Caco-2 (cell line): ENCODE data around the gene NDUFA1. TPM values are rescaled to one million over a fixed set of nuclear protein-coding genes. Genes with fewer than 3 reads are reported as not detected.

Source experiments
- BruUV-seq: library from RNA; stranded (reverse); fragments of 400-500 nt; replicated peaks from 2 replicates; lab custom pipeline; 2021; lab: Mats Ljungman, UMichigan
- CTCF ChIA-PET: fragments of 300-600 bp; sonication (Branson Sonifier 250); formaldehyde crosslinking; loops from one replicate; lab custom pipeline; 2022; ENCODE audit warnings: antibody characterized with exemption; lab: Charles Lee
- POLR2A ChIA-PET: fragments of 300-600 bp; sonication (Branson Sonifier 250); formaldehyde crosslinking; loops from one replicate; lab custom pipeline; 2022; ENCODE audit warnings: antibody characterized with exemption; lab: Charles Lee
- DNase-seq, 2 experiments: peaks; one replicate each; pipeline versions ENCODE4 v3.0.0 to v3.0.0-alpha.2; 2020 to 2022
- H3K27me3 ChIP-seq: replicated peaks from 2 replicates; pipeline ENCODE4 v1.6.0; 2011; ENCODE audit warnings: low read length; ENCODE audit not compliant: control insufficient read depth, insufficient read depth
- H3K36me3 ChIP-seq: 2 replicates; pipeline ENCODE4 v1.5.1; 2011; ENCODE audit warnings: low read length; ENCODE audit not compliant: control insufficient read depth, insufficient read depth
- H3K4me1 ChIP-seq: fragments of 250-450 bp; sonication (Bioruptor Pico); 2 replicates; pipeline ENCODE4 v1.5.1; 2020; ENCODE audit warnings: mild to moderate bottlenecking
- H3K4me3 ChIP-seq: 2 replicates; pipeline ENCODE4 v1.5.1; 2011; ENCODE audit warnings: low read depth, mild to moderate bottlenecking, control low read depth, low read length
- H3K9me3 ChIP-seq: fragments of 250-450 bp; sonication (Bioruptor Pico); 2 replicates; pipeline ENCODE4 v1.5.1; 2020; ENCODE audit warnings: mild to moderate bottlenecking, moderate library complexity
- H3K27ac Mint-ChIP-seq: one replicate; pipeline ENCODE4 v1.8.0; 2022; ENCODE audit warnings: mixed read lengths; ENCODE audit not compliant: unreplicated experiment
- H3K27me3 Mint-ChIP-seq: one replicate; pipeline ENCODE4 v1.8.0; 2022; ENCODE audit warnings: mixed read lengths; ENCODE audit not compliant: insufficient read depth, unreplicated experiment
- H3K36me3 Mint-ChIP-seq: one replicate; pipeline ENCODE4 v1.8.0; 2022; ENCODE audit warnings: mild to moderate bottlenecking, mixed read lengths; ENCODE audit not compliant: insufficient read depth, unreplicated experiment
- H3K4me1 Mint-ChIP-seq: one replicate; pipeline ENCODE4 v1.8.0; 2022; ENCODE audit warnings: low read depth, mixed read lengths; ENCODE audit not compliant: unreplicated experiment
- H3K4me3 Mint-ChIP-seq: one replicate; pipeline ENCODE4 v1.8.0; 2022; ENCODE audit warnings: mild to moderate bottlenecking, moderate library complexity, mixed read lengths; ENCODE audit not compliant: unreplicated experiment
- H3K9me3 Mint-ChIP-seq: one replicate; pipeline ENCODE4 v1.8.0; 2022; ENCODE audit warnings: mixed read lengths; ENCODE audit not compliant: unreplicated experiment
- intact Hi-C: fragments of 100-400 bp; cut with micrococcal nuclease; formaldehyde crosslinking; loops from one replicate; pipeline ENCODE4 v1.10.0; 2022; ENCODE audit not compliant: unreplicated experiment
- total RNA-seq: library from RNA; stranded (reverse); gene quantifications from 2 replicates; pipeline ENCODE4 v1.2.3, GENCODE V29; 2022
- TF ChIP-seq, protein P1 (sequence below), 2 experiments: fragments of 200-600 bp in 1 of 2; IDR thresholded peaks; 1 replicate in 1 of 2; 2 replicates in 1 of 2; pipeline versions ENCODE4 v1.5.1 to v1.8.0; 2011 to 2022; ENCODE audit warnings: antibody characterized with exemption in 1 of 2, control low read depth in 1 of 2, inconsistent platforms in 1 of 2, low read depth in 1 of 2, low read length in 1 of 2, mild to moderate bottlenecking in 1 of 2, moderate library complexity in 1 of 2; ENCODE audit not compliant: insufficient read depth in 1 of 2, severe bottlenecking in 1 of 2, unreplicated experiment in 1 of 2

The NDUFA1 gene
- total RNA-seq, 1 experiment from 2014 or later: 82.6 TPM

- H3K4me3 Mint-ChIP-seq: no peak within 1 kb of the TSS
- no peak for DNase-seq
Observed at GRCh38 chrX:119895843-119896326, 24.3 kb downstream of the NDUFA1 start, which contains the start of gene AKAP14. Gene AKAP14, plus strand, starts transcription at chrX:119895893. Its CDS starts 7,331 bp downstream, at chrX:119903224.

GRCh38 chrX:119899125-119899524 is 27.5 kb downstream of the NDUFA1 start:
- Mint-ChIP-seq H3K4me1 (no peaks in the 10 kb centered on the region), H3K9me3 (no peaks in the 10 kb centered on the region), H3K27ac (no peak overlapping the region), H3K27me3 (no peaks in the 10 kb centered on the region), H3K36me3 (no peaks in the 10 kb centered on the region), H3K4me3 (no peak overlapping the region)
- Histone ChIP-seq H3K4me1 (no peaks in the 10 kb centered on the region), H3K27me3 (no peaks in the 10 kb centered on the region), H3K36me3 (no peaks in the 10 kb centered on the region), H3K4me3 (no peak overlapping the region), H3K9me3 (no peaks in the 10 kb centered on the region)
- ChIA-PET CTCF (interaction anchor here (1.1 kb wide), 1 partner anchor 11 kb away, joined by 3 read pairs; no protein-coding TSS in a partner anchor), POLR2A (no interaction called here)
- BruUV-seq: no TSS peak
- TF ChIP-seq, protein P1, sequence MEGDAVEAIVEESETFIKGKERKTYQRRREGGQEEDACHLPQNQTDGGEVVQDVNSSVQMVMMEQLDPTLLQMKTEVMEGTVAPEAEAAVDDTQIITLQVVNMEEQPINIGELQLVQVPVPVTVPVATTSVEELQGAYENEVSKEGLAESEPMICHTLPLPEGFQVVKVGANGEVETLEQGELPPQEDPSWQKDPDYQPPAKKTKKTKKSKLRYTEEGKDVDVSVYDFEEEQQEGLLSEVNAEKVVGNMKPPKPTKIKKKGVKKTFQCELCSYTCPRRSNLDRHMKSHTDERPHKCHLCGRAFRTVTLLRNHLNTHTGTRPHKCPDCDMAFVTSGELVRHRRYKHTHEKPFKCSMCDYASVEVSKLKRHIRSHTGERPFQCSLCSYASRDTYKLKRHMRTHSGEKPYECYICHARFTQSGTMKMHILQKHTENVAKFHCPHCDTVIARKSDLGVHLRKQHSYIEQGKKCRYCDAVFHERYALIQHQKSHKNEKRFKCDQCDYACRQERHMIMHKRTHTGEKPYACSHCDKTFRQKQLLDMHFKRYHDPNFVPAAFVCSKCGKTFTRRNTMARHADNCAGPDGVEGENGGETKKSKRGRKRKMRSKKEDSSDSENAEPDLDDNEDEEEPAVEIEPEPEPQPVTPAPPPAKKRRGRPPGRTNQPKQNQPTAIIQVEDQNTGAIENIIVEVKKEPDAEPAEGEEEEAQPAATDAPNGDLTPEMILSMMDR (IDR thresholded peaks at IDR 0.05; ENCODE audit: insufficient read depth in 1 of 2, low read depth in 1 of 2, low read length in 1 of 2, severe bottlenecking in 1 of 2, unreplicated experiment in 1 of 2): no peak
- no peak for DNase-seq
- intact Hi-C loops: no loop called here

More at GRCh38 chrX:119895843-119896326, 24.3 kb downstream of the NDUFA1 start, which contains the start of gene AKAP14:
- H3K9me3 ChIP-seq: no peaks in the 10 kb centered on the region
- H3K36me3 Mint-ChIP-seq: no peaks in the 10 kb centered on the region
- H3K9me3 Mint-ChIP-seq: no peaks in the 10 kb centered on the region
- TF ChIP-seq, protein P1 (IDR thresholded peaks at IDR 0.05; ENCODE audit: insufficient read depth in 1 of 2, low read depth in 1 of 2, low read length in 1 of 2, severe bottlenecking in 1 of 2, unreplicated experiment in 1 of 2): no peak
- no peak within 1 kb of the TSS for H3K4me3 ChIP-seq
- H3K27me3 Mint-ChIP-seq: no peaks in the 10 kb centered on the region
- no peak within 1 kb of the TSS for H3K27ac Mint-ChIP-seq
- CTCF ChIA-PET: no interaction called here
- H3K27me3 ChIP-seq: no peaks in the 10 kb centered on the region
- intact Hi-C loops: no loop called here
- no peaks in the 10 kb centered on the region for H3K4me1 Mint-ChIP-seq
- no TSS peak for BruUV-seq
- no peaks in the 10 kb centered on the region for H3K4me1 ChIP-seq
- POLR2A ChIA-PET: no interaction called here
- no peaks in the 10 kb centered on the region for H3K36me3 ChIP-seq

DNA sequence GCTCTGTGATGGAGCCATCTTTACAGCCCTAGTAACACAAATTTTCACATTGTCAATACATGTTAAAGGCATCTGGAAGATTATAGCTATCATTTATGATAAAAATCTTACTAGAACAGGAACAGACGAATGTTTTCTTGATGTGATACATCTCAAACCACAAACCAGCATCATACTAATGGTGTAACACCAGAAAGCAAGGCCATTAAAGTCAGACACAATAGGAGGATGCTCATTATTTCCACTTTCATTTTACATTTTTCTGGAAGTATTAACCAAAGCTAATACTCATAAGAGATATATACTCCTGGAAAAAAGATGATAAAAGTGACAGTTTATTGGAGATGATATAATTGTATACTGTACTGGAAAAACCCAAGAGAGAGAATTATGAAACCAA is 29.3 kb downstream of the NDUFA1 start:
- ChIA-PET POLR2A (no interaction called here), CTCF (no interaction called here)
- TF ChIP-seq, protein P1 (IDR thresholded peaks at IDR 0.05; ENCODE audit: insufficient read depth in 1 of 2, low read depth in 1 of 2, low read length in 1 of 2, severe bottlenecking in 1 of 2, unreplicated experiment in 1 of 2): no peak
- H3K27me3 Mint-ChIP-seq: no peaks in the 10 kb centered on the region
- H3K4me1 ChIP-seq: no peaks in the 10 kb centered on the region
- H3K4me3 Mint-ChIP-seq: no peak overlapping the region
- H3K4me1 Mint-ChIP-seq: no peaks in the 10 kb centered on the region
- no peaks in the 10 kb centered on the region for H3K9me3 ChIP-seq
- DNase-seq: no peak
- no peak overlapping the region for H3K27ac Mint-ChIP-seq
- no peaks in the 10 kb centered on the region for H3K27me3 ChIP-seq
- H3K4me3 ChIP-seq: no peak overlapping the region
- no TSS peak for BruUV-seq
- no peaks in the 10 kb centered on the region for H3K36me3 ChIP-seq
- H3K36me3 Mint-ChIP-seq: no peaks in the 10 kb centered on the region
- intact Hi-C loops: no loop called here
- no peaks in the 10 kb centered on the region for H3K9me3 Mint-ChIP-seq
